Epidermal melanocyte (primary cell): ENCODE results near the gene CNN1.

ENCODE experiments used
- DNase-seq: peaks from one replicate; pipeline ENCODE4 v3.0.0; 2011; ENCODE audit warnings: low spot score; ENCODE audit not compliant: insufficient read length

Gene CNN1

GRCh38 chr19:11534538-11534937, 4.1 kb upstream of the CNN1 start:
- DNase-seq, result no peak

GRCh38 chr19:11534948-11535347, 3.7 kb upstream of the CNN1 start:
- DNase-seq, result no peak

GRCh38 chr19:11535792-11536595, 2.7 kb upstream of the CNN1 start:
- DNase-seq, result peak; percentile 92

- DNase-seq, result no peak
Measured at GRCh38 chr19:11539495-11540365, 1.1 kb downstream of the CNN1 start.

- no peak for DNase-seq
Measured at GRCh38 chr19:11540645-11541044, 2.0 kb downstream of the CNN1 start.

- no peak for DNase-seq
Measured at GRCh38 chr19:11541238-11541637, 2.6 kb downstream of the CNN1 start.

GRCh38 chr19:11547929-11548700, 9.5 kb downstream of the CNN1 start:
- DNase-seq, result no peak

GRCh38 chr19:11549386-11549953, 10.8 kb downstream of the CNN1 start:
- DNase-seq, result no peak

- DNase-seq, result no peak
Measured at GRCh38 chr19:11550265-11550664, 11.6 kb downstream of the CNN1 start.

- DNase-seq, result no peak
Measured at GRCh38 chr19:11551603-11552235, 13.1 kb downstream of the CNN1 start.

- no peak for DNase-seq
Measured at GRCh38 chr19:11552666-11553372, 14.2 kb downstream of the CNN1 start.

- DNase-seq, result no peak
Measured at GRCh38 chr19:11554160-11554559, 15.5 kb downstream of the CNN1 start.

GRCh38 chr19:11555246-11555645, 16.6 kb downstream of the CNN1 start:
- no peak for DNase-seq

GRCh38 chr19:11556634-11557420, 18.2 kb downstream of the CNN1 start:
- DNase-seq, result no peak

GRCh38 chr19:11558881-11559828, 20.5 kb downstream of the CNN1 start, which contains the start of gene ELOF1:
TSS of gene ELOF1 (minus strand) at chr19:11559230. CDS start at chr19:11554347, 4,883 bp downstream.
- peak; percentile 99 for DNase-seq

GRCh38 chr19:11560404-11561051, 21.9 kb downstream of the CNN1 start:
- DNase-seq, result peak; percentile 67

GRCh38 chr19:11563532-11563931, 24.9 kb downstream of the CNN1 start:
- no peak for DNase-seq
